Liver (tissue), 3 donors: ENCODE data around the gene RSU1.

Source experiments
- EGR1 ChIP-seq, 2 donors: IDR thresholded peaks; 2 replicates each; pipeline ENCODE4 v1.6.1; 2016 to 2018; ENCODE audit warnings: antibody characterized with exemption in 2 of 2, low read depth in 2 of 2
- HNF4A ChIP-seq, 2 donors: conservative IDR thresholded peaks; 2 replicates each; pipeline ENCODE4 v1.6.1; 2016; ENCODE audit warnings: antibody characterized with exemption in 2 of 2, mild to moderate bottlenecking in 2 of 2
- JUND ChIP-seq, 2 donors: IDR thresholded peaks; 2 replicates each; pipeline ENCODE4 v1.6.1; 2016; ENCODE audit warnings: antibody characterized with exemption in 2 of 2
- RAD21 ChIP-seq, 2 donors: IDR thresholded peaks; 2 replicates each; pipeline ENCODE4 v1.6.1; 2016; ENCODE audit warnings: antibody characterized with exemption in 2 of 2, mild to moderate bottlenecking in 2 of 2
- TAF1 ChIP-seq: conservative IDR thresholded peaks from 2 replicates; pipeline ENCODE4 v1.6.1; 2016; ENCODE audit warnings: antibody characterized with exemption, mild to moderate bottlenecking
- YY1 ChIP-seq: IDR thresholded peaks from 2 replicates; pipeline ENCODE4 v1.6.1; 2016; ENCODE audit warnings: antibody characterized with exemption, mild to moderate bottlenecking
- TF ChIP-seq, protein P1 (sequence below): fragments of 150-350 bp; IDR thresholded peaks from 2 replicates; pipeline ENCODE4 v1.5.1; 2017; ENCODE audit warnings: improper control_type of control experiment, low read depth, low read length; ENCODE audit not compliant: missing input control
- TF ChIP-seq, protein P2 (sequence below): IDR thresholded peaks from 2 replicates; pipeline ENCODE4 v1.6.1; 2016; ENCODE audit warnings: antibody characterized with exemption
- TF ChIP-seq, protein P3 (sequence below): IDR thresholded peaks from 2 replicates; pipeline ENCODE4 v1.6.1; 2016; ENCODE audit warnings: antibody characterized with exemption, mild to moderate bottlenecking
- TF ChIP-seq, protein P4 (sequence below): IDR thresholded peaks from 2 replicates; pipeline ENCODE4 v1.6.1; 2016; ENCODE audit warnings: antibody characterized with exemption
- TF ChIP-seq, protein P5 (sequence below): IDR thresholded peaks from 2 replicates; pipeline ENCODE4 v1.6.1; 2016; ENCODE audit warnings: antibody characterized with exemption
- donor health status: healthy.
- donor health status: healthy.

DNA sequence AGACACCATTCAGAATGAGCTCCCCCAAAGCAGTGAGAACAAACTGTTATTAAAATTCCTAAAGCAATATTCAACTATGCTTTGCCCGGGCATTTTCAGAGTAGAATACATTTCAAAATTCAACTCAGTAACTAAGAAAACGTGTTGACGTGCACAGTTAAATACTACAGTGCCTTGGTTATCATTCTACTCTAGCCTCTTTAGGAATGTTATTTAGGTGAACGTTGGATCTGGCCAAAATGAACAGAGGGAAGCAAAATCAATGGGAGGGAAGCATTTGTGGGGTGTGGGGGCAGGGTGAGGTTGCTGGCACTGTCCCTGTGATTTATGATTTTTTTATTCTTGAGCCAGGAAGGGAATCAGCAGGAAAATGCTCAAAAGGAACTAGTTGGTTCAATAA, 27.5 kb downstream of the RSU1 start:
- no peak for TF ChIP-seq HNF4A (conservative IDR thresholded peaks at IDR 0.05)
- TF ChIP-seq JUND (IDR thresholded peaks at IDR 0.05), result no peak
- TF ChIP-seq, protein P1, sequence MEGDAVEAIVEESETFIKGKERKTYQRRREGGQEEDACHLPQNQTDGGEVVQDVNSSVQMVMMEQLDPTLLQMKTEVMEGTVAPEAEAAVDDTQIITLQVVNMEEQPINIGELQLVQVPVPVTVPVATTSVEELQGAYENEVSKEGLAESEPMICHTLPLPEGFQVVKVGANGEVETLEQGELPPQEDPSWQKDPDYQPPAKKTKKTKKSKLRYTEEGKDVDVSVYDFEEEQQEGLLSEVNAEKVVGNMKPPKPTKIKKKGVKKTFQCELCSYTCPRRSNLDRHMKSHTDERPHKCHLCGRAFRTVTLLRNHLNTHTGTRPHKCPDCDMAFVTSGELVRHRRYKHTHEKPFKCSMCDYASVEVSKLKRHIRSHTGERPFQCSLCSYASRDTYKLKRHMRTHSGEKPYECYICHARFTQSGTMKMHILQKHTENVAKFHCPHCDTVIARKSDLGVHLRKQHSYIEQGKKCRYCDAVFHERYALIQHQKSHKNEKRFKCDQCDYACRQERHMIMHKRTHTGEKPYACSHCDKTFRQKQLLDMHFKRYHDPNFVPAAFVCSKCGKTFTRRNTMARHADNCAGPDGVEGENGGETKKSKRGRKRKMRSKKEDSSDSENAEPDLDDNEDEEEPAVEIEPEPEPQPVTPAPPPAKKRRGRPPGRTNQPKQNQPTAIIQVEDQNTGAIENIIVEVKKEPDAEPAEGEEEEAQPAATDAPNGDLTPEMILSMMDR, result no peak
- no peak for TF ChIP-seq TAF1
- TF ChIP-seq, protein P2, sequence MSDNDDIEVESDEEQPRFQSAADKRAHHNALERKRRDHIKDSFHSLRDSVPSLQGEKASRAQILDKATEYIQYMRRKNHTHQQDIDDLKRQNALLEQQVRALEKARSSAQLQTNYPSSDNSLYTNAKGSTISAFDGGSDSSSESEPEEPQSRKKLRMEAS, result no peak
- TF ChIP-seq, protein P3, sequence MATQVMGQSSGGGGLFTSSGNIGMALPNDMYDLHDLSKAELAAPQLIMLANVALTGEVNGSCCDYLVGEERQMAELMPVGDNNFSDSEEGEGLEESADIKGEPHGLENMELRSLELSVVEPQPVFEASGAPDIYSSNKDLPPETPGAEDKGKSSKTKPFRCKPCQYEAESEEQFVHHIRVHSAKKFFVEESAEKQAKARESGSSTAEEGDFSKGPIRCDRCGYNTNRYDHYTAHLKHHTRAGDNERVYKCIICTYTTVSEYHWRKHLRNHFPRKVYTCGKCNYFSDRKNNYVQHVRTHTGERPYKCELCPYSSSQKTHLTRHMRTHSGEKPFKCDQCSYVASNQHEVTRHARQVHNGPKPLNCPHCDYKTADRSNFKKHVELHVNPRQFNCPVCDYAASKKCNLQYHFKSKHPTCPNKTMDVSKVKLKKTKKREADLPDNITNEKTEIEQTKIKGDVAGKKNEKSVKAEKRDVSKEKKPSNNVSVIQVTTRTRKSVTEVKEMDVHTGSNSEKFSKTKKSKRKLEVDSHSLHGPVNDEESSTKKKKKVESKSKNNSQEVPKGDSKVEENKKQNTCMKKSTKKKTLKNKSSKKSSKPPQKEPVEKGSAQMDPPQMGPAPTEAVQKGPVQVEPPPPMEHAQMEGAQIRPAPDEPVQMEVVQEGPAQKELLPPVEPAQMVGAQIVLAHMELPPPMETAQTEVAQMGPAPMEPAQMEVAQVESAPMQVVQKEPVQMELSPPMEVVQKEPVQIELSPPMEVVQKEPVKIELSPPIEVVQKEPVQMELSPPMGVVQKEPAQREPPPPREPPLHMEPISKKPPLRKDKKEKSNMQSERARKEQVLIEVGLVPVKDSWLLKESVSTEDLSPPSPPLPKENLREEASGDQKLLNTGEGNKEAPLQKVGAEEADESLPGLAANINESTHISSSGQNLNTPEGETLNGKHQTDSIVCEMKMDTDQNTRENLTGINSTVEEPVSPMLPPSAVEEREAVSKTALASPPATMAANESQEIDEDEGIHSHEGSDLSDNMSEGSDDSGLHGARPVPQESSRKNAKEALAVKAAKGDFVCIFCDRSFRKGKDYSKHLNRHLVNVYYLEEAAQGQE, result no peak
- TF ChIP-seq YY1, result no peak
- TF ChIP-seq RAD21 (IDR thresholded peaks at IDR 0.05), result no peak
- TF ChIP-seq, protein P4, sequence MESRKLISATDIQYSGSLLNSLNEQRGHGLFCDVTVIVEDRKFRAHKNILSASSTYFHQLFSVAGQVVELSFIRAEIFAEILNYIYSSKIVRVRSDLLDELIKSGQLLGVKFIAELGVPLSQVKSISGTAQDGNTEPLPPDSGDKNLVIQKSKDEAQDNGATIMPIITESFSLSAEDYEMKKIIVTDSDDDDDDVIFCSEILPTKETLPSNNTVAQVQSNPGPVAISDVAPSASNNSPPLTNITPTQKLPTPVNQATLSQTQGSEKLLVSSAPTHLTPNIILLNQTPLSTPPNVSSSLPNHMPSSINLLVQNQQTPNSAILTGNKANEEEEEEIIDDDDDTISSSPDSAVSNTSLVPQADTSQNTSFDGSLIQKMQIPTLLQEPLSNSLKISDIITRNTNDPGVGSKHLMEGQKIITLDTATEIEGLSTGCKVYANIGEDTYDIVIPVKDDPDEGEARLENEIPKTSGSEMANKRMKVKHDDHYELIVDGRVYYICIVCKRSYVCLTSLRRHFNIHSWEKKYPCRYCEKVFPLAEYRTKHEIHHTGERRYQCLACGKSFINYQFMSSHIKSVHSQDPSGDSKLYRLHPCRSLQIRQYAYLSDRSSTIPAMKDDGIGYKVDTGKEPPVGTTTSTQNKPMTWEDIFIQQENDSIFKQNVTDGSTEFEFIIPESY, result no peak
- no peak for TF ChIP-seq EGR1 (IDR thresholded peaks at IDR 0.05; ENCODE audit: low read depth in 2 of 2)
- TF ChIP-seq, protein P5, sequence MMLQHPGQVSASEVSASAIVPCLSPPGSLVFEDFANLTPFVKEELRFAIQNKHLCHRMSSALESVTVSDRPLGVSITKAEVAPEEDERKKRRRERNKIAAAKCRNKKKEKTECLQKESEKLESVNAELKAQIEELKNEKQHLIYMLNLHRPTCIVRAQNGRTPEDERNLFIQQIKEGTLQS, result no peak
